ENCODE results near the gene MED9.
"Not testable (repeated sequence)": the region's sequence is repeated elsewhere in the genome, so short reads cannot be mapped to it uniquely, and the experiment has no call there.

Gene MED9

DNA sequence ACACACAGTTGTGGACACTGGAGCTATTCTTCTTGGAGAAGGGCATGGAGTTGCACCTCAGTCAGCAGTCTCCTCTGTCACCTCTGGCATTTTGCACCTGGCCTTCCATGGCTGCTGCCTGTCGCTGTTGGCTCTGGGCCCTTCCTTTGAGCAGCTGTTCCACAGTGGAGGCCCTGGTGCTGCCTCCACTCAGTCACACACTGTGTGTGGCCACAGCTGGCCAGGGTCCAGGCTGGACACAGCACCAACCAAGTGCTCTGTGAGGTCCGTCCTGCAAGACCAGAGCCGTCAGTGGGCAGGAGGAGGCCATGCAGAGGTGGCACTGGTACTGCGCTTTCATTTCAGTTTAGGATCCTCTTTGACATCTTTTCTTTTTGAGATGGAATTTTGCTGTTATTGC is 21.6 kb upstream of the MED9 start:
- DNase-seq: no peak

GRCh38 chr17:17456251-17456650 is 20.5 kb upstream of the MED9 start:
- no peak for DNase-seq

DNA sequence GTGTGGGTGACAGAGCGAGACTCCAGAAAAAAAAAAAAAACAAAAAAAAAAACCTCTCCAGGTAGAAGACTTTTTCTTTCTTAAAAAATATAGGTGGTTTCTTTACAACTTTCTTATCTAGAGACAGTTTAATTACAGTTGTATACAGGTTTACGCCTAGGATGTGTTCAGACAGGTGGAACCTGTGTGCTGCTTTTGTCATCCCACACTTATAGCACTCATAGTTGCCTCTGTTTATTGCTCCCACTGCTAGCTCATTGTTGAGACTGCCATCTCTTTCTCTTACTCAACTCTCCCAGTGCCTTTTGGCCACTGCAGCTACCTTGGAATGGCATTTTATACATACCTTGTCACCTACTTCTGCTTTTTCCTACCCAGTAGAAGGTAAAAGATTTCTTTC is 19.1 kb upstream of the MED9 start:
- no peak for DNase-seq

- no peak for DNase-seq
Measured at GRCh38 chr17:17460038-17460437, 16.8 kb upstream of the MED9 start.

DNA sequence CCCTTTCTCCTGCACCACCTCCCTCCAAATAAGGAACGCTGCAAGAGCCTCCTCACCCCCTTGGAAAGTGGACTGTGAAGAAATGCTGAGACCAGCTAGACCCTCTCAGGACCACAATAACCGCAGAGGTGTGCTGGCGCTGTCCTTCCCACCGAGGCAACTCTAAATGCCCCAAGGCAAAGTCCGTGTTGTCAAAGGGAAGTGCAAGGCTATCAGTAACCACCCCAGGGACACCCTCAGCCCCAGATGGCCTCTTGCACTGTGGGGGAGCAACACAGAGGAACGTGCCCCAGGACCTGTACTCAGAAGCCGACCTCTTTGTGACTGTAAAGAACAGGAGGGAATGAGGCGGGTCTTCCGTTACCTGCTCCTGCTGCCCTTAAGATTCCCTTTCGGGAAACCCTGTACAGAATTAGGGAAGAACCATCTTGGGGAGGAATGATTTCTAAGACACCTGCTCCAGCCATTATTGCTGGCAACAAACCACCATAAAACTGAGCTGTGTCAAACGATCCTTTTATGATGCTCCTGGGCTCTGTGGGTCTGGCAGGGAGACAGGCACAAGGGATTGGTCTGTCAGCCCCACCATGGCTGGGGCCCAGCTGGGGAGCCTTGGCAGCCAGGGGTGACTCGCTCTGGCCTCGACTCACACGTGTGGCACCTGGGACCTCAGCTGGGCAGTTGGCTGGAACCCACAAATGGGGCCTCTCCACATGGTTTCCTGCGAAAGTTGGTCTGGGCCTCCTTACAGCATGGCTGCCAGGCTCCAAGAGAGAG is 14.6 kb upstream of the MED9 start:
- no peak for DNase-seq

GRCh38 chr17:17463821-17464220 is 13.0 kb upstream of the MED9 start:
- DNase-seq: no peak

GRCh38 chr17:17465878-17466277 is 10.9 kb upstream of the MED9 start:
- DNase-seq: not testable (repeated sequence)

- no peak for DNase-seq
Measured at GRCh38 chr17:17466511-17466910, 10.3 kb upstream of the MED9 start.

- no peak for DNase-seq
Measured at GRCh38 chr17:17467016-17467415, 9.8 kb upstream of the MED9 start.

GRCh38 chr17:17467720-17468119 is 9.1 kb upstream of the MED9 start:
- no peak for DNase-seq

DNA sequence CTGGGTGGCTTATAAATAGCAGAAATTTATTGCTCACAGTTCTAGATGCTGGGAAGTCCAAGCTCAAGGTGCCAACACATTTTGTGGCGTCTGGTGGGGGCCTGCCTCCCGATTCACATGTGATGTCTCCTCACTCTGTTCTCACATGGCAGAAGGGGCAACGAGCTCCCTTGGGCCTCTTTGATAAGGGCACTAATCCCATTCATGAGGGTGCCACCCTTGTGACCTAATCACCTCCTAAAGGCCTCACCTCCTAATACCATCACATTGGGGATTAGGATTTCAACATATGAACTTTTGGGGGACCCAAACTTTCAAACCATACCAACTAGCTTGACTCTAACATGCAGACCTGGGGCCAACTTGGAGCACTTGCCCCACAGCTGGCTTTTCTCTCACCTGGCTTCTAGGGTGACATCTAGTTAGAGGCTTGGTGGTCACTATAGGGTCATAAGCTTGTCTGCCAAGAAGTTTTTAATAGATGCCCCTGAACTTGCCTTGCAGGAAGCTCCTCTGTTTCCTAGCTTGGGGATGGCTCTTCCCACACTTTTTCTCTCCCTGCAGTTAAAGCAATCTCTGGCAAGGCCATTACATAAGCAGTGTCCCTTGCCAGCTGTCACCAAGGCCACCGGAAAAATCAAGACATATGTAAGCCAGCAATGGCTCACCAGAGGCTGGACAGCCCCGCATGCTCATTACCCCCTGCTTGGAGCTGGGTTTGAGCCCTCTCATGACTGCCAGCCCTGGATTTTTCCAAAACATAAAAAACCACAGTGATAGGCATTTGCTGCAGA is 8.4 kb upstream of the MED9 start:
- DNase-seq: no peak

DNA sequence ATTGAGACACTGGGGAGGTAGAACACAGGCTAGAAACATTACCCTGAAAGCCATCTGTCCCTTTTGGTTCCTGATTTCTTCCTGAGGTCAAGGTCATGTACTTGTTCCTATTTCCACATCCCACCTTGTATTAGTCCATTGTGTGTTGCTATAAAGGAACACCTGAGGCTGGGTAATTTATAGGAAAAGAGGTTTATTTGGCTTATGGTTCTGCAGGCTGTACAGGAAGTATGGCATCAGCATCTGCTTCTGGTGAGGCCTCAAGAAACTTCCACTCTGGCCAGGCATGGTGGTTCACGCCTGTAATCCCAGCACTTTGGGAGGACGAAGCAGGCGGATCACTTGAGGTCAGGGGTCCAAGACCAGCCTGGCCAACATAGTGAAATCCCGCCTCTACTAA is 7.4 kb upstream of the MED9 start:
- no peak for DNase-seq

- no peak for DNase-seq
Measured at GRCh38 chr17:17469996-17470395, 6.8 kb upstream of the MED9 start.

DNA sequence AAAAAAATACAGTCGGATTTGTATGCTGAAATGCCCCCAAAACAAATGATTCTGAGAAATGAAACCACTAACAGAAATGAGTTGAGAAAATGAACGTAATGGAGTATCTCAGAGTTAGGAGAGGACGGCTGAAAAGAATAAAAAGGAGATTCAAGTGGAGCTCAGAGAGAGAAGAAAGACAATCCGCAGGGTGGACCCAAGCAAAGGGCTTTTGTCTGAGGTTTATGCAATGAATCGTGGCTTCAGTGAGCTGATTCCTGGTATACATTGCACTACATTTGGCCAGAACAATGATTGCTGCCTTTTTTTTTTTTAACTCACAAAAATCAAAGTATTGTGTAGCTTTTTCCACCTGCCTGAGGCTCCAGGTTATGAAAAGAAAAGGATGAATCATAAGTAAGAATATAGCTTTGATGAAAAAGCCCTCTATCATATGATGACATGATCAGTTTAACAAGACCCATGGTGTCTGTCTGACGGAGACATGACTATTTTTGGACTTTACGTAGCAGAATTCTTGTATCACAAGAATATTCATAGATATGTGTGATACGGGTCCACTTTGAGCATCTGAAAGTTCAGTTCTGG is 4.4 kb upstream of the MED9 start:
- DNase-seq: no peak

GRCh38 chr17:17474341-17474740 is 2.5 kb upstream of the MED9 start:
- DNase-seq: no peak

DNA sequence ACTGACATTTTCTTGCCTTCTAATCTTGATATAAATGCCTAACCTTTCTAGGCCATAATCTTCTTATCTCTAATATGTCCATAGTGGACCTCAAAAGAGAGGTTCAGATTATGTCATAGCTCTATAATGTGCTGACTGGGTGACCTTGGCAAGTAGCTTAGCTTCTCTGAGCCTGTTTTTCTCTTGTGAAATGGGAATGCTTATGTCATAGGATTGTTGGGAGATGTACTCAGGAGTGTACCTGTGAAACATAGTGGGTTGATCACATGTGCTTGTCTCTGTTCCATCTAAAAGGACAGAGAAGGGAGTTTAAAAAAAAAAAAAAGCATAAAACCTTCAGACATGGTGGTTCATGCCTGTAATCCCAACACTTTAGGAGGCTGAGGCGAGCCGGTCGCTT is 2.4 kb downstream of the MED9 start:
- no peak for DNase-seq

DNA sequence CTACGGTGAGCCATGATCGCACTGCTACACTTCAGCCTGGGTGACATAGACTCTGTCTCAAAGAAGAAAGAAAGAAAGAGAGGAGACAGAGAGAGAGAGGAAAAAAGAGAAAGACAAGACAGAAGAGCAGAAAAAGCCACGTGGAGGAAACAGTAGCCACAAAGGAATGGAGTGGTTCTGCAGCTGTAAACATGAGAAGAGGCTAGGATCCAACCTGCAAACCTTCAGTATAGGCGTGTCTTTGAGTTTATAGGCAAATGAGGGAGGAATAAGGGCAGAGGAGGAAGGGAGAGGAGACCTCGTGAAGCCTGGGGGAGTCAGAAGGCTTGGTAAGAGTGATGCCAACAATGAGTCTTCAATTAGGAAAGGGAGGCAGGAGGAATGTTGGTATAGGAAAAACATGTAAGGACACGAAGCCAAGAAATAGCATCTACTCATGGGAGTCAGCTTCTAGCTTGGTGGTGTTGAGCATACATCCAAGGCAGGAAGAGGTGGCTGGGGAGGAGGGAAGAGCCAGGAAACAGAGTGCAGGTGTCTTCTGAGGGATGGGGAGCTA is 3.9 kb downstream of the MED9 start:
- no peak for DNase-seq

GRCh38 chr17:17481860-17482259 is 5.1 kb downstream of the MED9 start:
- DNase-seq: no peak

GRCh38 chr17:17484451-17484899 is 7.7 kb downstream of the MED9 start:
- no peak for DNase-seq

DNA sequence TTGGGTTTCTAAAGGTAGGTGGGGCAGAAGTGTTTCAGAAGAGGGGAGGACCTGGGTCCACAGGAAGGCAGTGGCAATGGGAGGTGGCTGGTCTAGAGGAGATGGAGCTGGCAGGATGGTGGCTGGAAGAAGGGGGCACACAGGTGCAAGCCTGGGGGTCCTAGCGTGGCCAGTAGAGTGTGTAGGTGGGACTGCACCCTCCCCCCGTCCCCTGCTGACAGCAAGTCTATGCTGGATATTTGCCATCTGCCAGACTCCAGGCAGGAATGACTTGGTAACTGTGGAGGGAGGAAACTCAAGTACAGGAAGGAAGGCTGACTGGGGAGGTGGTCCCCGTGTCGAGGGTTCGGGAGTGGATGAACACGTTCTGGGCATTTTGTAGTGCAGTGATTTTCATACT is 8.6 kb downstream of the MED9 start:
- DNase-seq: no peak

GRCh38 chr17:17486416-17486815 is 9.6 kb downstream of the MED9 start:
- DNase-seq: not testable (repeated sequence)

DNA sequence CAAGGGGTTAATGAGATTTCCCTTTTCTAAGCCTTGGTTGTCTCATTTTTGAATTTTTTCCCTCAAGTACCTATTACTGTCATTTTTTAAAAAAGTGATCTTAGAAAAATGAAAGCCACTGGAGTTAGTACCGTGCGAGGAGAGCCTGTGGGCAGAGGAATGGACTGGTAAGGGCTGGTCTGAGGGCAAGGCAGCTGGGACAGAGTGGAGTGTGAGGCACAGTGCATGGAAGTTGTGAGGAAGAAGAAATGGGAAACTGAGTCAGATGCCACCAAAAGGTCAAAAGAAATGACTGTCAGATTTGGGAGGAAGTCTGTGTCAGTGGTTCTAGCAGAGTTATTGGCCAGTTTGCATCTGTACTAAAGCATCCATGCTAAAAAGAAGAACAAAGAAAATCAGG is 11.2 kb downstream of the MED9 start:
- no peak for DNase-seq

GRCh38 chr17:17491031-17491471 is 14.3 kb downstream of the MED9 start:
- DNase-seq: no peak

DNA sequence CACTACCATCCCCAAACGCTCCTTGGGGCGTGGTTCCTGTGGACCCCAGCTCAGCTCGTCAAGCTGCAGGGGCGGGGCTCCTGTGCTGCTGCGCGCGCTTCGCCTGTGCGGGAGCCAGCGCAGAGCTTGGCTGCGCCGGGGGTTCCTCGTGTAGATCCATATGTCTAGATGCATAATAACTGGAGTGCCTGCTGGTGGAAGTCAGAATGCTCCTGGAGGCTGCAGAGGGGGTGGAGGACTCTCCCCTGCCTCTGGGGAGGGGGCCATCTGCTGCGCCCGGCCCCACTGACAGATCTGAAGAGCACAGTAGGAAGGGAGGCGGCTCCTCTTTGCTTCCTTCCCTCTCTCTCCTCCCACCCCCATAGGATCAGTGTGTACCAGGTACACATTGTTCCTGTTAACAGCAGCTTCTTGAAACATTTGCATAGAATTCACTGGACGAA is 14.8 kb downstream of the MED9 start:
- DNase-seq: no peak
